Cardiac muscle cell (in vitro differentiated cells and primary cell): ENCODE measurements around the gene EXOC5. TPM values are rescaled to one million over a fixed set of nuclear protein-coding genes. Genes with fewer than 3 reads are reported as not detected.

Experiments
- DNase-seq, 2 donors: peaks; one replicate each; pipeline versions ENCODE4 v3.0.0 to v3.0.0-alpha.2; 2010 to 2017; ENCODE audit warnings: low read depth in 1 of 2, low spot score in 1 of 2
- H3K27ac ChIP-seq: fragments of 200-600 bp; sonication (generic); 2 replicates; pipeline ENCODE4 v1.5.1; 2016
- H3K27me3 ChIP-seq: fragments of 200-600 bp; sonication (generic); 2 replicates; pipeline ENCODE4 v1.6.0; 2016; ENCODE audit warnings: control low read depth
- H3K36me3 ChIP-seq: fragments of 200-600 bp; sonication (generic); 2 replicates; pipeline ENCODE4 v1.5.1; 2016; ENCODE audit warnings: control low read depth
- H3K4me1 ChIP-seq: fragments of 200-600 bp; sonication (generic); 2 replicates; pipeline ENCODE4 v1.8.1; 2017; ENCODE audit warnings: low read depth, mild to moderate bottlenecking, mixed run types
- H3K4me3 ChIP-seq: fragments of 200-600 bp; sonication (generic); 2 replicates; pipeline ENCODE4 v1.5.1; 2016; ENCODE audit warnings: mild to moderate bottlenecking
- H3K9me3 ChIP-seq: fragments of 200-600 bp; sonication (generic); 2 replicates; pipeline ENCODE4 v1.5.1; 2017; ENCODE audit warnings: low read depth, mild to moderate bottlenecking, control low read depth
- polyA plus RNA-seq: library from polyadenylated mRNA; unstranded; fragments of >200 nt; fragmentation: Nextera tagmentation; extraction: Ambion mirVana; gene quantifications from 2 replicates; pipeline ENCODE4 v1.2.1, GENCODE V29; 2016
- total RNA-seq: library from RNA; depleted of rRNA; stranded (reverse); fragments of >200 nt; gene quantifications from 2 replicates; pipeline ENCODE4 v1.2.3, GENCODE V29; 2016
- TF ChIP-seq, protein P1 (sequence below): IDR thresholded peaks from 2 replicates; pipeline ENCODE4 v1.5.1; 2012; ENCODE audit warnings: low read depth, mild to moderate bottlenecking, low read length

Gene EXOC5
- total and polyA plus RNA-seq, 2 experiments from 2014 or later, result 61.9 to 73.4 TPM

- Histone ChIP-seq H3K27ac (no peak overlapping the region), H3K36me3 (no peaks in the 10 kb centered on the region), H3K27me3 (no peaks in the 10 kb centered on the region), H3K4me3 (no peak overlapping the region), H3K4me1 (no peaks in the 10 kb centered on the region), H3K9me3 (no peaks in the 10 kb centered on the region)
- DNase-seq, result peak in 1 of 2 donors; percentile 44
- TF ChIP-seq, protein P1, sequence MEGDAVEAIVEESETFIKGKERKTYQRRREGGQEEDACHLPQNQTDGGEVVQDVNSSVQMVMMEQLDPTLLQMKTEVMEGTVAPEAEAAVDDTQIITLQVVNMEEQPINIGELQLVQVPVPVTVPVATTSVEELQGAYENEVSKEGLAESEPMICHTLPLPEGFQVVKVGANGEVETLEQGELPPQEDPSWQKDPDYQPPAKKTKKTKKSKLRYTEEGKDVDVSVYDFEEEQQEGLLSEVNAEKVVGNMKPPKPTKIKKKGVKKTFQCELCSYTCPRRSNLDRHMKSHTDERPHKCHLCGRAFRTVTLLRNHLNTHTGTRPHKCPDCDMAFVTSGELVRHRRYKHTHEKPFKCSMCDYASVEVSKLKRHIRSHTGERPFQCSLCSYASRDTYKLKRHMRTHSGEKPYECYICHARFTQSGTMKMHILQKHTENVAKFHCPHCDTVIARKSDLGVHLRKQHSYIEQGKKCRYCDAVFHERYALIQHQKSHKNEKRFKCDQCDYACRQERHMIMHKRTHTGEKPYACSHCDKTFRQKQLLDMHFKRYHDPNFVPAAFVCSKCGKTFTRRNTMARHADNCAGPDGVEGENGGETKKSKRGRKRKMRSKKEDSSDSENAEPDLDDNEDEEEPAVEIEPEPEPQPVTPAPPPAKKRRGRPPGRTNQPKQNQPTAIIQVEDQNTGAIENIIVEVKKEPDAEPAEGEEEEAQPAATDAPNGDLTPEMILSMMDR, result no peak
These were observed 68.8 kb downstream of the EXOC5 start for GRCh38 chr14:57199921-57200320.

GRCh38 chr14:57189070-57189469 is 79.6 kb downstream of the EXOC5 start:
- no peaks in the 10 kb centered on the region for H3K27me3 ChIP-seq
- H3K9me3 ChIP-seq, result no peaks in the 10 kb centered on the region
- TF ChIP-seq, protein P1, result peak; percentile 9
- H3K36me3 ChIP-seq, result no peaks in the 10 kb centered on the region
- peak; percentile 44 to 45 for DNase-seq
- H3K4me1 ChIP-seq, result no peaks in the 10 kb centered on the region
- no peak overlapping the region for H3K4me3 ChIP-seq
- no peak overlapping the region for H3K27ac ChIP-seq

DNA sequence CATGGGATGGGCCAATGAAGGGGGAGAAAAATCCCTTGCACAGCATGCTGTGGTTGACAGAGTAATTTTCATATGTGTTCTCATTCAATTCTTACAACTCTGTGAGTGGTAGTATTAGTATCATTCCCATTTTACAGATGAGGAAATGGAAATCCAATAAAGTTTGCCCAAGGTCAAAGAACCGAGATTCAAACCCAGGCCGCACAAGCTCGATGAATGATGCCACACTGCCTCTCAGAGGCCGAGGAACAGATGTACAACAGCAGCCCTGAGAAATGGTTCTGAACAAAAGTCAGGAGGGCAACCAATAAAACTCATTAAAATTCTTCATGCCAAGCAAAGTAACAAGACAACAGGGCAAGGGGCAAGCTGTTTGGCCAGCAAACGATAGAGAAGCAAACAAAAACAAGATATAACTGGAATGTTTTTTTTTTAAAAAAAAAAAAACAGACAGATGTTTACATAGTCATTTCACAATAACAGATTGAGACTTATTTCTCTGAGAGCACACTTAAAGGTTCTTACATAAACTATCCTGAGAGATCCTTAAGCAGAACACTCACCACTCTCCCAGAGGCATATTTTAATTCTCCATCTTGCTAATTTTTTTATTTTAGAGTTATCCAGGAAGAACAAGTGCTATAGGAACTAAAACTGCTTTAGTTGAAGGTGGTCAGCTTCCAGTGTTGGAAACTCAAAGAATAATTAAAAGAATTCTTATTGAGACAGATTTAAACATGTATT is 85.8 kb downstream of the EXOC5 start:
- DNase-seq, result peak; percentile 17 to 28
- Histone ChIP-seq H3K4me1 (no peaks in the 10 kb centered on the region), H3K4me3 (no peak overlapping the region), H3K36me3 (no peaks in the 10 kb centered on the region), H3K27ac (no peak overlapping the region), H3K27me3 (no peaks in the 10 kb centered on the region), H3K9me3 (no peaks in the 10 kb centered on the region)
- TF ChIP-seq, protein P1, result peak; percentile 32

GRCh38 chr14:57179273-57179672 is 89.4 kb downstream of the EXOC5 start:
- TF ChIP-seq, protein P1, result no peak
- DNase-seq, result no peak
- no peaks in the 10 kb centered on the region for H3K9me3 ChIP-seq

GRCh38 chr14:57174466-57174865 is 94.2 kb downstream of the EXOC5 start:
- no peak overlapping the region for H3K27ac ChIP-seq
- no peak overlapping the region for H3K4me3 ChIP-seq
- H3K9me3 ChIP-seq, result no peaks in the 10 kb centered on the region
- H3K27me3 ChIP-seq, result no peaks in the 10 kb centered on the region
- TF ChIP-seq, protein P1, result no peak
- H3K36me3 ChIP-seq, result no peaks in the 10 kb centered on the region
- no peaks in the 10 kb centered on the region for H3K4me1 ChIP-seq
- DNase-seq, result no peak

More at GRCh38 chr14:57179273-57179672, 89.4 kb downstream of the EXOC5 start:
- no peaks in the 10 kb centered on the region for H3K4me1 ChIP-seq
- no peak overlapping the region for H3K4me3 ChIP-seq
- H3K36me3 ChIP-seq, result no peaks in the 10 kb centered on the region
- no peak overlapping the region for H3K27ac ChIP-seq
- H3K27me3 ChIP-seq, result no peaks in the 10 kb centered on the region
